ENCODE results near the gene ALK.

DNA sequence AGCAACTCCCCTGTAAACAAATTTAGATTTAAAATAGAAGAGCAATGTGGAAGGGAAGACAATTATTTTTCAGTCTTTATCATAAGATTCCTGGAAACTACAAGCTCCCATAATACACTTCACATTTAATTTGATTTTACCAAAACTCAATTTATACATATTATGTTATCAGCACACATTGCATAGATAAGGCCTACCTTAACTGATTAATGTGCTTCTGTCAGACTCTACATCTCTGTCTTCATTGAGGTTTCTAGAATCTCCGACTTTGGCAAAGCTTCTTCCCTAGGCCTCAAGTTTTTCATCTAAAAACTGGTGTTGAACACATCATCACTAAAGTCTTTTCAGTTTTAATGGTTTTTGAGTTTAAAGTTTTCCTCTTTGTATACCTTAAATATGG is 440.1 kb downstream of the ALK start:
- TF ChIP-seq, protein P1, sequence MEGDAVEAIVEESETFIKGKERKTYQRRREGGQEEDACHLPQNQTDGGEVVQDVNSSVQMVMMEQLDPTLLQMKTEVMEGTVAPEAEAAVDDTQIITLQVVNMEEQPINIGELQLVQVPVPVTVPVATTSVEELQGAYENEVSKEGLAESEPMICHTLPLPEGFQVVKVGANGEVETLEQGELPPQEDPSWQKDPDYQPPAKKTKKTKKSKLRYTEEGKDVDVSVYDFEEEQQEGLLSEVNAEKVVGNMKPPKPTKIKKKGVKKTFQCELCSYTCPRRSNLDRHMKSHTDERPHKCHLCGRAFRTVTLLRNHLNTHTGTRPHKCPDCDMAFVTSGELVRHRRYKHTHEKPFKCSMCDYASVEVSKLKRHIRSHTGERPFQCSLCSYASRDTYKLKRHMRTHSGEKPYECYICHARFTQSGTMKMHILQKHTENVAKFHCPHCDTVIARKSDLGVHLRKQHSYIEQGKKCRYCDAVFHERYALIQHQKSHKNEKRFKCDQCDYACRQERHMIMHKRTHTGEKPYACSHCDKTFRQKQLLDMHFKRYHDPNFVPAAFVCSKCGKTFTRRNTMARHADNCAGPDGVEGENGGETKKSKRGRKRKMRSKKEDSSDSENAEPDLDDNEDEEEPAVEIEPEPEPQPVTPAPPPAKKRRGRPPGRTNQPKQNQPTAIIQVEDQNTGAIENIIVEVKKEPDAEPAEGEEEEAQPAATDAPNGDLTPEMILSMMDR (IDR thresholded peaks at IDR 0.05), result no peak
- no peak for TF ChIP-seq POLR2A (IDR thresholded peaks at IDR 0.05)
